Lung (tissue), 12 donors: ENCODE results near the gene EIF4G1. TPM values are rescaled to one million over a fixed set of nuclear protein-coding genes. Genes with fewer than 3 reads are reported as not detected.

Source experiments
- ATAC-seq: fragments of 200-7000 bp; cut with Tn5 transposase; one replicate; pipeline ENCODE4 v1.9.1; 2020; ENCODE audit warnings: moderate number of reproducible peaks; ENCODE audit not compliant: insufficient read depth, low FRiP score
- DNase-seq, 3 donors: peaks; one replicate each; pipeline ENCODE4 v3.0.0-alpha.2; 2013 to 2017
- H3K27ac ChIP-seq, 2 donors: one replicate each; pipeline ENCODE4 v1.5.1; 2013; ENCODE audit warnings: mild to moderate bottlenecking in 2 of 2, moderate library complexity in 2 of 2, control low read depth in 1 of 2, inconsistent platforms in 1 of 2, low read depth in 1 of 2, low read length in 1 of 2
- H3K27me3 ChIP-seq, 3 donors: one replicate each; pipeline ENCODE4 v1.5.1; 2013; ENCODE audit warnings: low read length in 2 of 3; ENCODE audit not compliant: control insufficient read depth in 3 of 3, insufficient read depth in 3 of 3
- H3K36me3 ChIP-seq, 4 donors: one replicate each; pipeline ENCODE4 v1.5.1; 2013; ENCODE audit warnings: low read length in 4 of 4, mild to moderate bottlenecking in 1 of 4, moderate library complexity in 1 of 4; ENCODE audit not compliant: control insufficient read depth in 4 of 4, insufficient read depth in 4 of 4
- H3K4me1 ChIP-seq, 5 donors: one replicate each; pipeline ENCODE4 v1.5.1; 2013; ENCODE audit warnings: low read length in 5 of 5, mild to moderate bottlenecking in 2 of 5, moderate library complexity in 1 of 5; ENCODE audit not compliant: control insufficient read depth in 5 of 5, insufficient read depth in 5 of 5
- H3K4me3 ChIP-seq: one replicate; pipeline ENCODE4 v1.5.1; 2013; ENCODE audit warnings: mild to moderate bottlenecking, control low read depth, moderate library complexity
- H3K9ac ChIP-seq, 2 donors: one replicate each; pipeline ENCODE4 v1.5.1; 2013; ENCODE audit warnings: low read length in 2 of 2, control low read depth in 1 of 2; ENCODE audit not compliant: insufficient read depth in 1 of 2
- H3K9me3 ChIP-seq, 4 donors: one replicate each; pipeline ENCODE4 v1.5.1; 2013; ENCODE audit warnings: low read length in 3 of 4, mild to moderate bottlenecking in 1 of 4, moderate library complexity in 1 of 4; ENCODE audit not compliant: control insufficient read depth in 4 of 4, insufficient read depth in 3 of 4
- WGBS, 2 donors: extraction: QIAGEN DNeasy Blood & Tissue Kit; methylation state at CpG; one replicate each; pipeline ENCODE4 v1.1.7; 2013; 5-methylcytosine and 5-hydroxymethylcytosine counted together
- polyA plus RNA-seq, 2 donors: library from polyadenylated mRNA; stranded (reverse); fragments of 200-250 nt; gene quantifications; one replicate each; pipeline ENCODE4 v1.2.1, GENCODE V29; 2013
- total RNA-seq, 2 donors: library from RNA; depleted of rRNA in 1 of 2; stranded (reverse); fragments of >200 nt in 1 of 2; gene quantifications; one replicate each; pipeline ENCODE4 v1.2.1, GENCODE V29; 2014 to 2021
- TF ChIP-seq, protein P1 (sequence below): IDR thresholded peaks from 2 replicates; pipeline ENCODE4 v1.5.1; 2012; ENCODE audit warnings: mild to moderate bottlenecking; ENCODE audit errors: control extremely low read depth, extremely low read depth
- donor health status: control.
- donor health status: control.
- donor health status: Bipolar disorder and iron deficiency.
- donor health status: healthy.
- donor health status: DM: yes; HTN: yes; CAD: no.

EIF4G1 gene
- total and polyA plus RNA-seq, 4 donors = 201 to 419 (median 226) TPM

DNA sequence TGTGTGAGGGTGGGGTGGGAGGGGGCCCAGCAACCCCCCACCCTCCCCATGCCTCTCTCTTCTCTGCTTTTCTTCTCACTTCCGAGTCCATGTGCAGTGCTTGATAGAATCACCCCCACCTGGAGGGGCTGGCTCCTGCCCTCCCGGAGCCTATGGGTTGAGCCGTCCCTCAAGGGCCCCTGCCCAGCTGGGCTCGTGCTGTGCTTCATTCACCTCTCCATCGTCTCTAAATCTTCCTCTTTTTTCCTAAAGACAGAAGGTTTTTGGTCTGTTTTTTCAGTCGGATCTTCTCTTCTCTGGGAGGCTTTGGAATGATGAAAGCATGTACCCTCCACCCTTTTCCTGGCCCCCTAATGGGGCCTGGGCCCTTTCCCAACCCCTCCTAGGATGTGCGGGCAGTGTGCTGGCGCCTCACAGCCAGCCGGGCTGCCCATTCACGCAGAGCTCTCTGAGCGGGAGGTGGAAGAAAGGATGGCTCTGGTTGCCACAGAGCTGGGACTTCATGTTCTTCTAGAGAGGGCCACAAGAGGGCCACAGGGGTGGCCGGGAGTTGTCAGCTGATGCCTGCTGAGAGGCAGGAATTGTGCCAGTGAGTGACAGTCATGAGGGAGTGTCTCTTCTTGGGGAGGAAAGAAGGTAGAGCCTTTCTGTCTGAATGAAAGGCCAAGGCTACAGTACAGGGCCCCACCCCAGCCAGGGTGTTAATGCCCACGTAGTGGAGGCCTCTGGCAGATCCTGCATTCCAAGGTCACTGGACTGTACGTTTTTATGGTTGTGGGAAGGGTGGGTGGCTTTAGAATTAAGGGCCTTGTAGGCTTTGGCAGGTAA lies 31.1 kb downstream of the EIF4G1 start:
- Histone ChIP-seq H3K4me1 (peaks cover 0 to 32% (median 7%) of the 10 kb centered on the region in 5 donors), H3K36me3 (peaks cover 6 to 23% (median 15%) of the 10 kb centered on the region in 4 donors), H3K27me3 (no peaks in the 10 kb centered on the region), H3K4me3 (no peak overlapping the region), H3K9me3 (no peaks in the 10 kb centered on the region), H3K27ac (peak overlapping the region in 1 of 2 donors; percentile 38), H3K9ac (peak overlapping the region in 1 of 2 donors; percentile 9)
- WGBS, 2 donors = 59 to 61% methylated on average over 14 of the region's 14 CpGs
- TF ChIP-seq, protein P1, sequence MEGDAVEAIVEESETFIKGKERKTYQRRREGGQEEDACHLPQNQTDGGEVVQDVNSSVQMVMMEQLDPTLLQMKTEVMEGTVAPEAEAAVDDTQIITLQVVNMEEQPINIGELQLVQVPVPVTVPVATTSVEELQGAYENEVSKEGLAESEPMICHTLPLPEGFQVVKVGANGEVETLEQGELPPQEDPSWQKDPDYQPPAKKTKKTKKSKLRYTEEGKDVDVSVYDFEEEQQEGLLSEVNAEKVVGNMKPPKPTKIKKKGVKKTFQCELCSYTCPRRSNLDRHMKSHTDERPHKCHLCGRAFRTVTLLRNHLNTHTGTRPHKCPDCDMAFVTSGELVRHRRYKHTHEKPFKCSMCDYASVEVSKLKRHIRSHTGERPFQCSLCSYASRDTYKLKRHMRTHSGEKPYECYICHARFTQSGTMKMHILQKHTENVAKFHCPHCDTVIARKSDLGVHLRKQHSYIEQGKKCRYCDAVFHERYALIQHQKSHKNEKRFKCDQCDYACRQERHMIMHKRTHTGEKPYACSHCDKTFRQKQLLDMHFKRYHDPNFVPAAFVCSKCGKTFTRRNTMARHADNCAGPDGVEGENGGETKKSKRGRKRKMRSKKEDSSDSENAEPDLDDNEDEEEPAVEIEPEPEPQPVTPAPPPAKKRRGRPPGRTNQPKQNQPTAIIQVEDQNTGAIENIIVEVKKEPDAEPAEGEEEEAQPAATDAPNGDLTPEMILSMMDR = no peak
- DNase-seq (peak; percentile 61 to 72 (median 62)), ATAC-seq (peak; percentile 77)

DNA sequence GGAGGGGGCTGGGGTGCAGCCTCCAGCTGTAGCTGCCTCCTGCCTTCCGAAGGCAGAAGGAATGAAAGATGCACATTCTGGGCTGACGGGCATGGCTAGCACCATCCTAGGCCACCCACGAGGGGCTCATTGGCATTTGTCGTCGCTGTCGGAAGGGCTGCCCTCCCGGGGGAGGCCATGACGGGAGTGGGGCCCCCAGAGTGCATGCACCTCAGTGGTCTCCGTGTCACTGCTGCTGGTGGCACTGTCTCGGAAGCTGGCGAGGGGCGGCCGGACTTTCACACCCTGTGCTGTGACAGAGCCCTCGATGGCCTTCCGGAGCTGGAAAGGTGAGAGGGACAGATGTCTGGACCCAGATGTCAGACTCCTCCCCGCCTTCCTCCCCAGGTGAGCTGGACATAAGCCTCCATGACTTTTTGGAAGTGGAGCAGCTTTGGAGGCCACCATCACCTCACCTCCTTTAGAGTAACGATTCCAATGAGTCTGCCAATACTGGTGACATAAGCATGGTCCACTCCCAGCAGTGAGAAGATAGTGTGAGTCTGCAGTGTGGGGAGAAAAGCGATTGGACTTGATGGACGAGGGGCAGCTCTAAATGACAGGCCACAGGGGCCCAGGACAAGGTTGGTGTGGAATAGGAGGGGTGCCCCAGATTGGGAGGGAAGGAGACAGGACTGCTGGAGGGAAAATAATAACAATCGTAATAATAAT lies 32.2 kb downstream of the EIF4G1 start:
- DNase-seq (no peak), ATAC-seq (no peak)
- Histone ChIP-seq H3K27ac (no peak overlapping the region), H3K36me3 (peaks cover 6 to 21% (median 14%) of the 10 kb centered on the region in 4 donors), H3K9ac (no peak overlapping the region), H3K4me3 (no peak overlapping the region), H3K9me3 (no peaks in the 10 kb centered on the region), H3K27me3 (no peaks in the 10 kb centered on the region), H3K4me1 (peaks cover 0 to 38% (median 5%) of the 10 kb centered on the region in 5 donors)
- 94 to 95% methylated on average over 20 of the region's 20 CpGs for WGBS, 2 donors
- TF ChIP-seq, protein P1 = no peak

DNA sequence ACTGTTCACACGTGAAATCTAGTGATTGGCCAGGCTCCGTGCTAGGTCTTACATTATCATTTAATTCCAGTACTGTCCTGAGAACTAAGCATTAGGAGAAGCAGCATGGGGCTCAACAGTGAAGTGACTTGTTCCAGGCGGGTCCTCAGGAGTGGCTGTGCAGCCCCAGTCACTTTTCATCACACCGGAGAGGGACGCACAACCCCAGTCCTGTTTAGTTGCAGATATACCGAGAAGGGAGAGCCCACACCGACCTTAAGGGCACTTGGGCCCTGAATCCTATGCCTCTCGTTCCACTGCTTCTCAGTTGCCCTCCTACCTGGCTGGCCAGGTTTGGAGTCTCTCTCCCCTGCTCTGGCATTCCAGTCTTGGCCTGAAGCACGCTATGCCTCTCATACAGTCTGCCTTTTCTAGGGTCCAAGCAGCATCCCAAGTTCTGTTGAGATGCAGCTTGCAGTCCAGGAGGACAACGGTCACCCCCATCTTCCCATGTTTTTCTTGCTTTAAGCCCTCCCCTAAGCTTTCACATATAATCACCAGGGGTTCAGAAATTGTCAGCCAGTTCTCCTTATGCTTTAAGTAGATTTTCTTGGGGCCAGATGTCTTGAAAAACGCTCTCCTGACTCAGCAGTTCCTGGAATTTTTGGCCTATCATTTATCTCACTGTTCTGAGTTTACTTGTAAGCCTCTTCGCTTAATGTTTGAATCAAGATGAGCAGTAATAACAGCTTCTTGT lies 33.1 kb downstream of the EIF4G1 start:
- DNase-seq (peak in 2 of 3 donors; percentile 69 to 82), ATAC-seq (no peak)
- no peak overlapping the region for H3K27ac ChIP-seq
- H3K4me1 ChIP-seq = peaks cover 0 to 41% (median 4%) of the 10 kb centered on the region in 5 donors
- WGBS, 2 donors = 69 to 71% methylated on average over 12 of the region's 12 CpGs
- peaks cover 5 to 18% (median 12%) of the 10 kb centered on the region in 4 donors for H3K36me3 ChIP-seq
- TF ChIP-seq, protein P1 = no peak
- H3K9ac ChIP-seq = peak overlapping the region in 1 of 2 donors; percentile 26
- H3K27me3 ChIP-seq = no peaks in the 10 kb centered on the region
- H3K9me3 ChIP-seq = no peaks in the 10 kb centered on the region
- H3K4me3 ChIP-seq = no peak overlapping the region
